ENCODE measurements around the gene MRPL45. TPM values are rescaled to one million over a fixed set of nuclear protein-coding genes. Genes with fewer than 3 reads are reported as not detected.

The MRPL45 gene
- polyA plus RNA-seq, 1 of the 3 experiments (the other 2 are of a cell fraction) = 35.5 TPM

DNA sequence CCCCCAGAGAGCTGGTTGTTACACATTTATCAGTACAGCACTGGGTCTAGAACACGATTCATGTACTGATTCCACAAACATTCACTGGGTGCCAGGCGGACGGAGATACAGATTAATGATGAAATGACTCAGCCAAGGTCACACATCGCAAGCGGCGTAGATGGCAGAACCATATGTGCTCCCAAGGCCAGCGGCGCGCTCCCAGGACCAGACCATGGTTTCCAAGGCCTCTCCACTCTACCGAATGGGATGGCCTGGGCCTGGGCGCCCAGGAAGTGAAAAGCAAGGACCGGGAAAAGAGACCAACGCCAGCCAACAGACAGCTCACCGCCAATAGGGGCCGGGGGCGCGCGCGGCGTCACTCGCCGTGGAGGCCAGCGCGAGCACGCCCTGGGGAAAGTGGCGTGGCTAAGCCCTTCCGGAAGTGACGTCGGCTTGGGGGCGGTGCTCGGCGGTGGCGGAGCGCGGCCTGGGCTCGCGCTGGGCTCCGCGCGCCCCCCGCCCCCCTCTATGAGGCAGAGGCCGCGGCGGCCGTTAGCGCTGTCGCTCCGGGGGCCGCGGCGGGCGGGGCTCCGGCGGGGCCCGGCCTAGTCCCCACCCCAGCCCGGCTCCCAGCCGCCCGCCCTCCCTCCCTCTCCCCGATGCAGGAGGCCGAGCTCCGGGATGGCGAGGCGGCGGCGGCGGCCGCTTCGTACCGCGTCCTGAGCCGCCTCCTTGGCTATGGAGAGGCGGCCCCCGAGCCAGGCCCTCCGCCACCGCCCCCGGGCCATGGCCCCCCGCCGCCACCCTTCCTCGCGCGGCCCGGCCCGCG, 54.6 kb downstream of the MRPL45 start, which contains the start of gene SOCS7 (continued):
- TF ChIP-seq, protein P1, sequence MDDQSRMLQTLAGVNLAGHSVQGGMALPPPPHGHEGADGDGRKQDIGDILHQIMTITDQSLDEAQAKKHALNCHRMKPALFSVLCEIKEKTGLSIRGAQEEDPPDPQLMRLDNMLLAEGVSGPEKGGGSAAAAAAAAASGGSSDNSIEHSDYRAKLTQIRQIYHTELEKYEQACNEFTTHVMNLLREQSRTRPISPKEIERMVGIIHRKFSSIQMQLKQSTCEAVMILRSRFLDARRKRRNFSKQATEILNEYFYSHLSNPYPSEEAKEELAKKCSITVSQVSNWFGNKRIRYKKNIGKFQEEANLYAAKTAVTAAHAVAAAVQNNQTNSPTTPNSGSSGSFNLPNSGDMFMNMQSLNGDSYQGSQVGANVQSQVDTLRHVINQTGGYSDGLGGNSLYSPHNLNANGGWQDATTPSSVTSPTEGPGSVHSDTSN (IDR thresholded peaks at IDR 0.05) = peak; percentile 27; the same call in 1 of the 2 replicates
- TF ChIP-seq, protein P2, sequence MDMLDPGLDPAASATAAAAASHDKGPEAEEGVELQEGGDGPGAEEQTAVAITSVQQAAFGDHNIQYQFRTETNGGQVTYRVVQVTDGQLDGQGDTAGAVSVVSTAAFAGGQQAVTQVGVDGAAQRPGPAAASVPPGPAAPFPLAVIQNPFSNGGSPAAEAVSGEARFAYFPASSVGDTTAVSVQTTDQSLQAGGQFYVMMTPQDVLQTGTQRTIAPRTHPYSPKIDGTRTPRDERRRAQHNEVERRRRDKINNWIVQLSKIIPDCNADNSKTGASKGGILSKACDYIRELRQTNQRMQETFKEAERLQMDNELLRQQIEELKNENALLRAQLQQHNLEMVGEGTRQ (IDR thresholded peaks at IDR 0.05; ENCODE audit: borderline replicate concordance, low read depth, low read length) = no peak
- TF ChIP-seq TEAD4 (IDR thresholded peaks at IDR 0.05; ENCODE audit: borderline replicate concordance, insufficient read depth) (no peak), TCF12 (IDR thresholded peaks at IDR 0.05) (no peak), RAD21 (IDR thresholded peaks at IDR 0.05; ENCODE audit: low read length) (no peak), FOSL2 (IDR thresholded peaks at IDR 0.05; ENCODE audit: borderline replicate concordance, low read depth) (no peak), FOXJ3 (CRISPR knock-in tag; IDR thresholded peaks at IDR 0.05) (no peak), RFX5 (IDR thresholded peaks at IDR 0.05; ENCODE audit: low read length) (peak; percentile 88), YY1 (IDR thresholded peaks at IDR 0.05; ENCODE audit: low read depth) (no peak), MEF2A (IDR thresholded peaks at IDR 0.05; ENCODE audit: borderline replicate concordance, low read depth) (no peak), RXRA (IDR thresholded peaks at IDR 0.05; ENCODE audit: borderline replicate concordance, low read depth) (no peak), NFIC (IDR thresholded peaks at IDR 0.05; ENCODE audit: borderline replicate concordance) (no peak)
- TF ChIP-seq, protein P3, sequence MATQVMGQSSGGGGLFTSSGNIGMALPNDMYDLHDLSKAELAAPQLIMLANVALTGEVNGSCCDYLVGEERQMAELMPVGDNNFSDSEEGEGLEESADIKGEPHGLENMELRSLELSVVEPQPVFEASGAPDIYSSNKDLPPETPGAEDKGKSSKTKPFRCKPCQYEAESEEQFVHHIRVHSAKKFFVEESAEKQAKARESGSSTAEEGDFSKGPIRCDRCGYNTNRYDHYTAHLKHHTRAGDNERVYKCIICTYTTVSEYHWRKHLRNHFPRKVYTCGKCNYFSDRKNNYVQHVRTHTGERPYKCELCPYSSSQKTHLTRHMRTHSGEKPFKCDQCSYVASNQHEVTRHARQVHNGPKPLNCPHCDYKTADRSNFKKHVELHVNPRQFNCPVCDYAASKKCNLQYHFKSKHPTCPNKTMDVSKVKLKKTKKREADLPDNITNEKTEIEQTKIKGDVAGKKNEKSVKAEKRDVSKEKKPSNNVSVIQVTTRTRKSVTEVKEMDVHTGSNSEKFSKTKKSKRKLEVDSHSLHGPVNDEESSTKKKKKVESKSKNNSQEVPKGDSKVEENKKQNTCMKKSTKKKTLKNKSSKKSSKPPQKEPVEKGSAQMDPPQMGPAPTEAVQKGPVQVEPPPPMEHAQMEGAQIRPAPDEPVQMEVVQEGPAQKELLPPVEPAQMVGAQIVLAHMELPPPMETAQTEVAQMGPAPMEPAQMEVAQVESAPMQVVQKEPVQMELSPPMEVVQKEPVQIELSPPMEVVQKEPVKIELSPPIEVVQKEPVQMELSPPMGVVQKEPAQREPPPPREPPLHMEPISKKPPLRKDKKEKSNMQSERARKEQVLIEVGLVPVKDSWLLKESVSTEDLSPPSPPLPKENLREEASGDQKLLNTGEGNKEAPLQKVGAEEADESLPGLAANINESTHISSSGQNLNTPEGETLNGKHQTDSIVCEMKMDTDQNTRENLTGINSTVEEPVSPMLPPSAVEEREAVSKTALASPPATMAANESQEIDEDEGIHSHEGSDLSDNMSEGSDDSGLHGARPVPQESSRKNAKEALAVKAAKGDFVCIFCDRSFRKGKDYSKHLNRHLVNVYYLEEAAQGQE (IDR thresholded peaks at IDR 0.05; ENCODE audit: low read depth, low read length) = no peak
- TF ChIP-seq, protein P4, sequence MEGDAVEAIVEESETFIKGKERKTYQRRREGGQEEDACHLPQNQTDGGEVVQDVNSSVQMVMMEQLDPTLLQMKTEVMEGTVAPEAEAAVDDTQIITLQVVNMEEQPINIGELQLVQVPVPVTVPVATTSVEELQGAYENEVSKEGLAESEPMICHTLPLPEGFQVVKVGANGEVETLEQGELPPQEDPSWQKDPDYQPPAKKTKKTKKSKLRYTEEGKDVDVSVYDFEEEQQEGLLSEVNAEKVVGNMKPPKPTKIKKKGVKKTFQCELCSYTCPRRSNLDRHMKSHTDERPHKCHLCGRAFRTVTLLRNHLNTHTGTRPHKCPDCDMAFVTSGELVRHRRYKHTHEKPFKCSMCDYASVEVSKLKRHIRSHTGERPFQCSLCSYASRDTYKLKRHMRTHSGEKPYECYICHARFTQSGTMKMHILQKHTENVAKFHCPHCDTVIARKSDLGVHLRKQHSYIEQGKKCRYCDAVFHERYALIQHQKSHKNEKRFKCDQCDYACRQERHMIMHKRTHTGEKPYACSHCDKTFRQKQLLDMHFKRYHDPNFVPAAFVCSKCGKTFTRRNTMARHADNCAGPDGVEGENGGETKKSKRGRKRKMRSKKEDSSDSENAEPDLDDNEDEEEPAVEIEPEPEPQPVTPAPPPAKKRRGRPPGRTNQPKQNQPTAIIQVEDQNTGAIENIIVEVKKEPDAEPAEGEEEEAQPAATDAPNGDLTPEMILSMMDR (IDR thresholded peaks at IDR 0.05) = no peak
- TF ChIP-seq, protein P5, sequence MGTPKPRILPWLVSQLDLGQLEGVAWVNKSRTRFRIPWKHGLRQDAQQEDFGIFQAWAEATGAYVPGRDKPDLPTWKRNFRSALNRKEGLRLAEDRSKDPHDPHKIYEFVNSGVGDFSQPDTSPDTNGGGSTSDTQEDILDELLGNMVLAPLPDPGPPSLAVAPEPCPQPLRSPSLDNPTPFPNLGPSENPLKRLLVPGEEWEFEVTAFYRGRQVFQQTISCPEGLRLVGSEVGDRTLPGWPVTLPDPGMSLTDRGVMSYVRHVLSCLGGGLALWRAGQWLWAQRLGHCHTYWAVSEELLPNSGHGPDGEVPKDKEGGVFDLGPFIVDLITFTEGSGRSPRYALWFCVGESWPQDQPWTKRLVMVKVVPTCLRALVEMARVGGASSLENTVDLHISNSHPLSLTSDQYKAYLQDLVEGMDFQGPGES (IDR thresholded peaks at IDR 0.05; ENCODE audit: low read depth, low read length) = no peak

All from SK-N-SH (cell line).